ENCODE results near the gene AHCY.
A peak's percentile ranks its signal among the peaks of the same experiment; 100 is the strongest.
"Not testable (repeated sequence)": the region's sequence is repeated elsewhere in the genome, so short reads cannot be mapped to it uniquely, and the experiment has no call there.

AHCY gene

GRCh38 chr20:34302723-34303533, at the start of gene AHCY:
Gene AHCY, minus strand, starts transcription at chr20:34303355. Its CDS starts 85 bp downstream, at chr20:34303270.
- DNase-seq (ENCODE audit: low read depth) = peak; percentile 97

- no peak for DNase-seq (ENCODE audit: low read depth)
Observed at GRCh38 chr20:34350095-34350494, 46.9 kb upstream of the AHCY start.

- no peak for DNase-seq (ENCODE audit: low read depth)
Observed at GRCh38 chr20:34347571-34347970, 44.4 kb upstream of the AHCY start.

- DNase-seq (ENCODE audit: low read depth) = not testable (repeated sequence)
Observed at GRCh38 chr20:34346533-34346865, 43.3 kb upstream of the AHCY start.

- DNase-seq (ENCODE audit: low read depth) = peak; percentile 25
Observed at GRCh38 chr20:34345839-34346532, 42.8 kb upstream of the AHCY start.

- DNase-seq (ENCODE audit: low read depth) = no peak
Observed at GRCh38 chr20:34345402-34345736, 42.2 kb upstream of the AHCY start.

GRCh38 chr20:34344238-34344637, 41.1 kb upstream of the AHCY start:
- DNase-seq (ENCODE audit: low read depth) = no peak

GRCh38 chr20:34343458-34344211, 40.5 kb upstream of the AHCY start:
- DNase-seq (ENCODE audit: low read depth) = no peak

GRCh38 chr20:34341199-34341598, 38.0 kb upstream of the AHCY start:
- DNase-seq (ENCODE audit: low read depth) = not testable (repeated sequence)

GRCh38 chr20:34340726-34341125, 37.6 kb upstream of the AHCY start:
- DNase-seq (ENCODE audit: low read depth) = not testable (repeated sequence)

- DNase-seq (ENCODE audit: low read depth) = no peak
Observed at GRCh38 chr20:34337982-34338726, 35.0 kb upstream of the AHCY start.

- no peak for DNase-seq (ENCODE audit: low read depth)
Observed at GRCh38 chr20:34337544-34337943, 34.4 kb upstream of the AHCY start.

GRCh38 chr20:34334654-34335407, 31.7 kb upstream of the AHCY start:
- peak; percentile 41 for DNase-seq (ENCODE audit: low read depth)

- DNase-seq (ENCODE audit: low read depth) = no peak
Observed at GRCh38 chr20:34333786-34334185, 30.6 kb upstream of the AHCY start.

GRCh38 chr20:34332262-34332920, 29.2 kb upstream of the AHCY start:
- no peak for DNase-seq (ENCODE audit: low read depth)

GRCh38 chr20:34331838-34332237, 28.7 kb upstream of the AHCY start:
- DNase-seq (ENCODE audit: low read depth) = no peak

GRCh38 chr20:34330861-34331544, 27.8 kb upstream of the AHCY start:
- DNase-seq (ENCODE audit: low read depth) = not testable (repeated sequence)

GRCh38 chr20:34328928-34329677, 25.9 kb upstream of the AHCY start:
- DNase-seq (ENCODE audit: low read depth) = peak; percentile 26

- not testable (repeated sequence) for DNase-seq (ENCODE audit: low read depth)
Observed at GRCh38 chr20:34328207-34328606, 25.1 kb upstream of the AHCY start.

- DNase-seq (ENCODE audit: low read depth) = no peak
Observed at GRCh38 chr20:34324541-34324940, 21.4 kb upstream of the AHCY start.
